GM23338 (cell line): ENCODE results near the gene SASH1. TPM values are rescaled to one million over a fixed set of nuclear protein-coding genes. Genes with fewer than 3 reads are reported as not detected.

Experiments
- ATAC-seq: fragments of 200-7000 bp; cut with Tn5 transposase; 3 replicates; pipeline ENCODE4 v1.9.1; 2020
- DNase-seq: peaks from one replicate; pipeline ENCODE4 v3.0.0-alpha.2; 2015; ENCODE audit warnings: low spot score
- H2AFZ ChIP-seq: fragments of 200-600 bp; sonication (generic); 2 replicates; pipeline ENCODE4 v1.8.0; 2016; ENCODE audit warnings: antibody characterized with exemption, mild to moderate bottlenecking, moderate library complexity
- H3F3A ChIP-seq: fragments of 200-600 bp; sonication (generic); replicated peaks from 2 replicates; pipeline ENCODE4 v1.8.0; 2017; ENCODE audit warnings: antibody characterized with exemption, mixed run types, low read depth
- H3K27ac ChIP-seq: fragments of 200-600 bp; sonication (generic); 2 replicates; pipeline ENCODE4 v1.6.1; 2016; ENCODE audit warnings: low read depth
- H3K27me3 ChIP-seq: fragments of 200-600 bp; sonication (generic); 2 replicates; pipeline ENCODE4 v1.8.0; 2016; ENCODE audit warnings: mild to moderate bottlenecking, mixed run types, moderate library complexity; ENCODE audit not compliant: insufficient read depth
- H3K36me3 ChIP-seq: fragments of 200-600 bp; sonication (generic); 2 replicates; pipeline ENCODE4 v1.8.0; 2016; ENCODE audit warnings: mild to moderate bottlenecking; ENCODE audit not compliant: insufficient read depth
- H3K4me1 ChIP-seq: fragments of 200-600 bp; sonication (generic); 2 replicates; pipeline ENCODE4 v1.8.0; 2016; ENCODE audit warnings: mild to moderate bottlenecking, moderate library complexity; ENCODE audit not compliant: insufficient read depth
- H3K4me2 ChIP-seq: fragments of 200-600 bp; sonication (generic); 2 replicates; pipeline ENCODE4 v1.7.1; 2017; ENCODE audit warnings: mixed run types
- H3K4me3 ChIP-seq: fragments of 200-600 bp; sonication (generic); 2 replicates; pipeline ENCODE4 v1.6.1; 2016; ENCODE audit warnings: mixed run types
- H3K79me2 ChIP-seq: fragments of 200-600 bp; sonication (generic); replicated peaks from 2 replicates; pipeline ENCODE4 v1.8.0; 2017; ENCODE audit warnings: mild to moderate bottlenecking; ENCODE audit not compliant: insufficient read depth
- H3K9me2 ChIP-seq: fragments of 200-600 bp; sonication (generic); 2 replicates; pipeline ENCODE4 v1.8.0; 2017; ENCODE audit not compliant: insufficient read depth
- H4K20me1 ChIP-seq: fragments of 200-600 bp; sonication (generic); replicated peaks from 2 replicates; pipeline ENCODE4 v1.8.0; 2017; ENCODE audit warnings: mild to moderate bottlenecking; ENCODE audit not compliant: insufficient read depth
- H3K27ac Mint-ChIP-seq: 2 replicates; pipeline ENCODE4 v1.8.0; 2020; ENCODE audit warnings: inconsistent platforms, mild to moderate bottlenecking, moderate library complexity, mixed read lengths
- H3K27me3 Mint-ChIP-seq: 3 replicates; pipeline ENCODE4 v1.8.0; 2022; ENCODE audit warnings: low read depth, mild to moderate bottlenecking, moderate library complexity, mixed read lengths, inconsistent platforms; ENCODE audit not compliant: insufficient read depth, poor library complexity
- H3K36me3 Mint-ChIP-seq: 3 replicates; pipeline ENCODE4 v1.8.0; 2021; ENCODE audit warnings: low read depth, mild to moderate bottlenecking, inconsistent platforms, moderate library complexity, mixed read lengths
- H3K4me1 Mint-ChIP-seq: 3 replicates; pipeline ENCODE4 v1.8.0; 2020; ENCODE audit warnings: mild to moderate bottlenecking, inconsistent platforms, mixed read lengths
- H3K4me3 Mint-ChIP-seq: 3 replicates; pipeline ENCODE4 v1.8.0; 2021; ENCODE audit warnings: moderate library complexity, mild to moderate bottlenecking, inconsistent platforms, mixed read lengths
- H3K9me3 Mint-ChIP-seq: 3 replicates; pipeline ENCODE4 v1.8.0; 2020; ENCODE audit warnings: moderate library complexity, mild to moderate bottlenecking, inconsistent platforms, mixed read lengths
- CREB1 ChIP-seq: fragments of 250-450 bp; sonication (Bioruptor Pico); IDR thresholded peaks from 2 replicates; pipeline ENCODE4 v1.5.0; 2020; ENCODE audit warnings: low read depth, mild to moderate bottlenecking, moderate library complexity
- EZH2 ChIP-seq: fragments of 200-600 bp; sonication (generic); IDR thresholded peaks from one replicate; pipeline ENCODE4 v1.8.0; 2017; ENCODE audit warnings: antibody characterized with exemption, mild to moderate bottlenecking, low read depth; ENCODE audit not compliant: unreplicated experiment
- EZH2phosphoT487 ChIP-seq: fragments of 200-600 bp; sonication (generic); IDR thresholded peaks from one replicate; pipeline ENCODE4 v1.8.1; 2018; ENCODE audit warnings: antibody characterized with exemption; ENCODE audit not compliant: unreplicated experiment
- JUNB ChIP-seq: IDR thresholded peaks from one replicate; pipeline ENCODE4 v1.6.1; 2016; ENCODE audit warnings: antibody characterized with exemption; ENCODE audit not compliant: unreplicated experiment
- NANOG ChIP-seq: IDR thresholded peaks from 2 replicates; pipeline ENCODE4 v1.6.1; 2016; ENCODE audit warnings: antibody characterized with exemption, borderline replicate concordance
- POLR2AphosphoS5 ChIP-seq: IDR thresholded peaks from 2 replicates; pipeline ENCODE4 v1.6.1; 2016; ENCODE audit warnings: antibody characterized with exemption, low read depth
- ZNF114 ChIP-seq: fragments of 250-450 bp; sonication (Bioruptor Pico); IDR thresholded peaks from 2 replicates; pipeline ENCODE4 v1.5.0; 2020; ENCODE audit warnings: mild to moderate bottlenecking, moderate library complexity
- ZNF331 ChIP-seq: fragments of 250-450 bp; sonication (Bioruptor Pico); IDR thresholded peaks from 2 replicates; pipeline ENCODE4 v1.5.0; 2020; ENCODE audit warnings: low read depth, mild to moderate bottlenecking, moderate library complexity
- ZNF462 ChIP-seq: fragments of 250-450 bp; sonication (Bioruptor Pico); IDR thresholded peaks from 2 replicates; pipeline ENCODE4 v1.5.0; 2020; ENCODE audit warnings: mild to moderate bottlenecking, moderate library complexity
- polyA plus RNA-seq: library from polyadenylated mRNA; unstranded; fragments of >200 nt; fragmentation: Nextera tagmentation; extraction: Ambion mirVana; gene quantifications from 2 replicates; pipeline ENCODE4 v1.2.1, GENCODE V29; 2016
- total RNA-seq: library from RNA; depleted of rRNA; stranded (reverse); fragments of >200 nt; shearing (Covaris generic); gene quantifications from 2 replicates; pipeline ENCODE4 v1.2.3, GENCODE V29; 2014
- TF ChIP-seq, protein P1 (sequence below): IDR thresholded peaks from one replicate; pipeline ENCODE4 v1.6.1; 2018; ENCODE audit warnings: antibody characterized with exemption; ENCODE audit not compliant: unreplicated experiment
- TF ChIP-seq, protein P2 (sequence below): IDR thresholded peaks from 2 replicates; pipeline ENCODE4 v1.6.1; 2016; ENCODE audit warnings: antibody characterized with exemption
- TF ChIP-seq, protein P3 (sequence below), 2 experiments: fragments of 200-600 bp in 1 of 2; sonication (generic) in 1 of 2; conservative IDR thresholded peaks; 2 replicates each; pipeline versions ENCODE4 v1.5.1 to v1.6.1; 2016 to 2017; ENCODE audit warnings: antibody characterized with exemption in 2 of 2, low read depth in 2 of 2, mild to moderate bottlenecking in 2 of 2, moderate library complexity in 1 of 2

SASH1 gene
- total and polyA plus RNA-seq, 2 experiments from 2014 or later, result 8.2 to 30.2 TPM

GRCh38 chr6:148440016-148440415 is 97.4 kb downstream of the SASH1 start:
- H3K27ac ChIP-seq, result no peak overlapping the region
- ATAC-seq, result no peak
- DNase-seq, result no peak

More at GRCh38 chr6:148440016-148440415, 97.4 kb downstream of the SASH1 start:
- Mint-ChIP-seq H3K27me3 (peaks cover 1% of the 10 kb centered on the region), H3K4me1 (peaks cover 31% of the 10 kb centered on the region), H3K27ac (no peak overlapping the region), H3K36me3 (no peaks in the 10 kb centered on the region), H3K9me3 (no peaks in the 10 kb centered on the region; the same call in 2 of the 3 replicates), H3K4me3 (no peak overlapping the region)
- no peak overlapping the region for H3K4me2 ChIP-seq
- H3K9me2 ChIP-seq, result no peaks in the 10 kb centered on the region
- H3F3A ChIP-seq, result no peaks in the 10 kb centered on the region
- H3K4me1 ChIP-seq, result peaks cover 24% of the 10 kb centered on the region
- H4K20me1 ChIP-seq, result no peaks in the 10 kb centered on the region
- no peaks in the 10 kb centered on the region for H3K27me3 ChIP-seq
- no peak for TF ChIP-seq ZNF331 (CRISPR knock-in tag)
- no peak for TF ChIP-seq CREB1 (CRISPR knock-in tag)
- no peak for TF ChIP-seq NANOG
- TF ChIP-seq JUNB, result no peak
- no peak for TF ChIP-seq EZH2phosphoT487
- no peak for TF ChIP-seq EZH2
- TF ChIP-seq POLR2AphosphoS5, result no peak
- TF ChIP-seq, protein P1, sequence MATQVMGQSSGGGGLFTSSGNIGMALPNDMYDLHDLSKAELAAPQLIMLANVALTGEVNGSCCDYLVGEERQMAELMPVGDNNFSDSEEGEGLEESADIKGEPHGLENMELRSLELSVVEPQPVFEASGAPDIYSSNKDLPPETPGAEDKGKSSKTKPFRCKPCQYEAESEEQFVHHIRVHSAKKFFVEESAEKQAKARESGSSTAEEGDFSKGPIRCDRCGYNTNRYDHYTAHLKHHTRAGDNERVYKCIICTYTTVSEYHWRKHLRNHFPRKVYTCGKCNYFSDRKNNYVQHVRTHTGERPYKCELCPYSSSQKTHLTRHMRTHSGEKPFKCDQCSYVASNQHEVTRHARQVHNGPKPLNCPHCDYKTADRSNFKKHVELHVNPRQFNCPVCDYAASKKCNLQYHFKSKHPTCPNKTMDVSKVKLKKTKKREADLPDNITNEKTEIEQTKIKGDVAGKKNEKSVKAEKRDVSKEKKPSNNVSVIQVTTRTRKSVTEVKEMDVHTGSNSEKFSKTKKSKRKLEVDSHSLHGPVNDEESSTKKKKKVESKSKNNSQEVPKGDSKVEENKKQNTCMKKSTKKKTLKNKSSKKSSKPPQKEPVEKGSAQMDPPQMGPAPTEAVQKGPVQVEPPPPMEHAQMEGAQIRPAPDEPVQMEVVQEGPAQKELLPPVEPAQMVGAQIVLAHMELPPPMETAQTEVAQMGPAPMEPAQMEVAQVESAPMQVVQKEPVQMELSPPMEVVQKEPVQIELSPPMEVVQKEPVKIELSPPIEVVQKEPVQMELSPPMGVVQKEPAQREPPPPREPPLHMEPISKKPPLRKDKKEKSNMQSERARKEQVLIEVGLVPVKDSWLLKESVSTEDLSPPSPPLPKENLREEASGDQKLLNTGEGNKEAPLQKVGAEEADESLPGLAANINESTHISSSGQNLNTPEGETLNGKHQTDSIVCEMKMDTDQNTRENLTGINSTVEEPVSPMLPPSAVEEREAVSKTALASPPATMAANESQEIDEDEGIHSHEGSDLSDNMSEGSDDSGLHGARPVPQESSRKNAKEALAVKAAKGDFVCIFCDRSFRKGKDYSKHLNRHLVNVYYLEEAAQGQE, result no peak
- no peak for TF ChIP-seq ZNF462 (CRISPR knock-in tag)
- TF ChIP-seq, protein P2, sequence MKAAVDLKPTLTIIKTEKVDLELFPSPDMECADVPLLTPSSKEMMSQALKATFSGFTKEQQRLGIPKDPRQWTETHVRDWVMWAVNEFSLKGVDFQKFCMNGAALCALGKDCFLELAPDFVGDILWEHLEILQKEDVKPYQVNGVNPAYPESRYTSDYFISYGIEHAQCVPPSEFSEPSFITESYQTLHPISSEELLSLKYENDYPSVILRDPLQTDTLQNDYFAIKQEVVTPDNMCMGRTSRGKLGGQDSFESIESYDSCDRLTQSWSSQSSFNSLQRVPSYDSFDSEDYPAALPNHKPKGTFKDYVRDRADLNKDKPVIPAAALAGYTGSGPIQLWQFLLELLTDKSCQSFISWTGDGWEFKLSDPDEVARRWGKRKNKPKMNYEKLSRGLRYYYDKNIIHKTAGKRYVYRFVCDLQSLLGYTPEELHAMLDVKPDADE, result no peak
- TF ChIP-seq, protein P3, sequence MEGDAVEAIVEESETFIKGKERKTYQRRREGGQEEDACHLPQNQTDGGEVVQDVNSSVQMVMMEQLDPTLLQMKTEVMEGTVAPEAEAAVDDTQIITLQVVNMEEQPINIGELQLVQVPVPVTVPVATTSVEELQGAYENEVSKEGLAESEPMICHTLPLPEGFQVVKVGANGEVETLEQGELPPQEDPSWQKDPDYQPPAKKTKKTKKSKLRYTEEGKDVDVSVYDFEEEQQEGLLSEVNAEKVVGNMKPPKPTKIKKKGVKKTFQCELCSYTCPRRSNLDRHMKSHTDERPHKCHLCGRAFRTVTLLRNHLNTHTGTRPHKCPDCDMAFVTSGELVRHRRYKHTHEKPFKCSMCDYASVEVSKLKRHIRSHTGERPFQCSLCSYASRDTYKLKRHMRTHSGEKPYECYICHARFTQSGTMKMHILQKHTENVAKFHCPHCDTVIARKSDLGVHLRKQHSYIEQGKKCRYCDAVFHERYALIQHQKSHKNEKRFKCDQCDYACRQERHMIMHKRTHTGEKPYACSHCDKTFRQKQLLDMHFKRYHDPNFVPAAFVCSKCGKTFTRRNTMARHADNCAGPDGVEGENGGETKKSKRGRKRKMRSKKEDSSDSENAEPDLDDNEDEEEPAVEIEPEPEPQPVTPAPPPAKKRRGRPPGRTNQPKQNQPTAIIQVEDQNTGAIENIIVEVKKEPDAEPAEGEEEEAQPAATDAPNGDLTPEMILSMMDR (conservative IDR thresholded peaks at IDR 0.05; ENCODE audit: low read depth in 2 of 2), result no peak
- no peak for TF ChIP-seq ZNF114
- H3K4me3 ChIP-seq, result no peak overlapping the region
- H2AFZ ChIP-seq, result no peak overlapping the region
- H3K79me2 ChIP-seq, result no peaks in the 10 kb centered on the region
- no peaks in the 10 kb centered on the region for H3K36me3 ChIP-seq
